Neural progenitor cell (in vitro differentiated cells): ENCODE data around the gene MYF5. TPM values are rescaled to one million over a fixed set of nuclear protein-coding genes. Genes with fewer than 3 reads are reported as not detected.

Source experiments
- DNase-seq: peaks from one replicate; pipeline ENCODE4 v3.0.0-alpha.2; 2016; ENCODE audit warnings: low spot score
- H2AFZ ChIP-seq: fragments of 200-600 bp; sonication (generic); replicated peaks from 2 replicates; pipeline ENCODE4 v1.6.1; 2016; ENCODE audit warnings: antibody characterized with exemption
- H3F3A ChIP-seq: fragments of 200-600 bp; sonication (generic); 2 replicates; pipeline ENCODE4 v1.6.1; 2016; ENCODE audit warnings: antibody characterized with exemption, low read depth
- H3K27ac ChIP-seq: fragments of 200-600 bp; sonication (generic); 2 replicates; pipeline ENCODE4 v1.5.1; 2016; ENCODE audit warnings: mild to moderate bottlenecking
- H3K27me3 ChIP-seq: fragments of 200-600 bp; sonication (generic); 2 replicates; pipeline ENCODE4 v1.6.1; 2016; ENCODE audit warnings: mild to moderate bottlenecking, moderate library complexity
- H3K36me3 ChIP-seq: fragments of 200-600 bp; sonication (generic); 2 replicates; pipeline ENCODE4 v1.5.1; 2016
- H3K4me1 ChIP-seq: fragments of 200-600 bp; sonication (generic); 2 replicates; pipeline ENCODE4 v1.6.1; 2016; ENCODE audit warnings: mixed run types
- H3K4me2 ChIP-seq: fragments of 200-600 bp; sonication (generic); 2 replicates; pipeline ENCODE4 v1.6.1; 2016
- H3K4me3 ChIP-seq: fragments of 200-600 bp; sonication (generic); 2 replicates; pipeline ENCODE4 v1.5.1; 2016
- H3K79me2 ChIP-seq: fragments of 200-600 bp; sonication (generic); 2 replicates; pipeline ENCODE4 v1.6.1; 2016; ENCODE audit warnings: low read depth
- H3K9ac ChIP-seq: fragments of 200-600 bp; sonication (generic); 2 replicates; pipeline ENCODE4 v1.6.1; 2016
- H3K9me3 ChIP-seq: fragments of 200-600 bp; sonication (generic); 2 replicates; pipeline ENCODE4 v1.5.1; 2016; ENCODE audit warnings: low read depth
- H4K20me1 ChIP-seq: fragments of 200-600 bp; sonication (generic); 2 replicates; pipeline ENCODE4 v1.6.1; 2016; ENCODE audit warnings: low read depth
- H3K27ac Mint-ChIP-seq: 3 replicates; pipeline ENCODE4 v1.8.0; 2021; ENCODE audit warnings: mixed read lengths
- H3K27me3 Mint-ChIP-seq: 2 replicates; pipeline ENCODE4 v1.8.0; 2022; ENCODE audit warnings: low read depth, mild to moderate bottlenecking, inconsistent platforms, moderate library complexity, mixed read lengths; ENCODE audit not compliant: insufficient read depth
- H3K36me3 Mint-ChIP-seq: 3 replicates; pipeline ENCODE4 v1.8.0; 2021; ENCODE audit warnings: mixed read lengths
- H3K4me1 Mint-ChIP-seq: 3 replicates; pipeline ENCODE4 v1.8.0; 2021; ENCODE audit warnings: mixed read lengths
- H3K4me3 Mint-ChIP-seq: 3 replicates; pipeline ENCODE4 v1.8.0; 2021; ENCODE audit warnings: mild to moderate bottlenecking, moderate library complexity, mixed read lengths
- H3K9me3 Mint-ChIP-seq: 3 replicates; pipeline ENCODE4 v1.8.0; 2020; ENCODE audit warnings: mixed read lengths
- EZH2 ChIP-seq: fragments of 200-600 bp; sonication (generic); IDR thresholded peaks from 2 replicates; pipeline ENCODE4 v1.6.1; 2017; ENCODE audit warnings: antibody characterized with exemption, mild to moderate bottlenecking, moderate library complexity
- EZH2phosphoT487 ChIP-seq: fragments of 200-600 bp; sonication (generic); IDR thresholded peaks from 2 replicates; pipeline ENCODE4 v1.6.1; 2017; ENCODE audit warnings: antibody characterized with exemption
- total RNA-seq: library from RNA; depleted of rRNA; stranded (reverse); fragments of >200 nt; gene quantifications from 2 replicates; pipeline ENCODE4 v1.2.3, GENCODE V29; 2015; ENCODE audit warnings: low replicate concordance
- TF ChIP-seq, protein P1 (sequence below): fragments of 200-600 bp; sonication (generic); IDR thresholded peaks from 2 replicates; pipeline ENCODE4 v1.5.1; 2017; ENCODE audit warnings: antibody characterized with exemption, mild to moderate bottlenecking

Gene MYF5
- total RNA-seq, 1 donor from 2014 or later = not detected

DNA sequence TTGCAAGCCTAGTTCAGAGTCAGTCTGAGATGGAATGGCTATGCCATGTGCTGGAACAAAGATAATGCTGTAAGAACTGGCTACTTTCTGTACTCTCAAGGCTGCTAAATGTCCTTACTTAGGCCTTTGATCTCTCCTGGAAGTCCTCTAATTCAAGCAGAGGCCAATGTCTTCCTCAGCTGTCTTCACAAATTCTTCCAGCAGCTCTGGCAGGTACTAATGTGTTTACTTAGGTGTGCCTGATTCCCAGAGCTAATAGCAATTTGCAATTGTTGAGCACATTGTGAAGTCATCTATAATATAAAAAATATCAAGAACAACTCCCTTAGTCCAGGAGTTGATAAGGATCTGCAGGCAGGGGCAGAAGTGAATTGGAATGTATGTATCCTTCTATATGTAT, 3.8 kb upstream of the MYF5 start:
- H3K9me3 ChIP-seq = no peaks in the 10 kb centered on the region
- peaks cover 7% of the 10 kb centered on the region for H3K9me3 Mint-ChIP-seq
- no peaks in the 10 kb centered on the region for H4K20me1 ChIP-seq
- H3K4me1 ChIP-seq = peaks cover 41% of the 10 kb centered on the region
- H3K27me3 Mint-ChIP-seq = peaks cover 36% of the 10 kb centered on the region
- no peak overlapping the region for H3K4me3 ChIP-seq
- no peak overlapping the region for H3K4me2 ChIP-seq
- H3K36me3 Mint-ChIP-seq = peaks cover 4% of the 10 kb centered on the region
- H3K4me3 Mint-ChIP-seq = no peak overlapping the region
- H3K9ac ChIP-seq = no peak overlapping the region
- H3F3A ChIP-seq = peaks cover 41% of the 10 kb centered on the region
- peaks cover 37% of the 10 kb centered on the region for H3K4me1 Mint-ChIP-seq
- H3K36me3 ChIP-seq = no peaks in the 10 kb centered on the region
- no peaks in the 10 kb centered on the region for H3K79me2 ChIP-seq
- no peak overlapping the region for H2AFZ ChIP-seq
- H3K27ac ChIP-seq = no peak overlapping the region
- no peak for DNase-seq
- peaks cover 83% of the 10 kb centered on the region for H3K27me3 ChIP-seq
- no peak overlapping the region for H3K27ac Mint-ChIP-seq
- TF ChIP-seq, protein P1, sequence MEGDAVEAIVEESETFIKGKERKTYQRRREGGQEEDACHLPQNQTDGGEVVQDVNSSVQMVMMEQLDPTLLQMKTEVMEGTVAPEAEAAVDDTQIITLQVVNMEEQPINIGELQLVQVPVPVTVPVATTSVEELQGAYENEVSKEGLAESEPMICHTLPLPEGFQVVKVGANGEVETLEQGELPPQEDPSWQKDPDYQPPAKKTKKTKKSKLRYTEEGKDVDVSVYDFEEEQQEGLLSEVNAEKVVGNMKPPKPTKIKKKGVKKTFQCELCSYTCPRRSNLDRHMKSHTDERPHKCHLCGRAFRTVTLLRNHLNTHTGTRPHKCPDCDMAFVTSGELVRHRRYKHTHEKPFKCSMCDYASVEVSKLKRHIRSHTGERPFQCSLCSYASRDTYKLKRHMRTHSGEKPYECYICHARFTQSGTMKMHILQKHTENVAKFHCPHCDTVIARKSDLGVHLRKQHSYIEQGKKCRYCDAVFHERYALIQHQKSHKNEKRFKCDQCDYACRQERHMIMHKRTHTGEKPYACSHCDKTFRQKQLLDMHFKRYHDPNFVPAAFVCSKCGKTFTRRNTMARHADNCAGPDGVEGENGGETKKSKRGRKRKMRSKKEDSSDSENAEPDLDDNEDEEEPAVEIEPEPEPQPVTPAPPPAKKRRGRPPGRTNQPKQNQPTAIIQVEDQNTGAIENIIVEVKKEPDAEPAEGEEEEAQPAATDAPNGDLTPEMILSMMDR = no peak
- TF ChIP-seq EZH2phosphoT487 (no peak), EZH2 (no peak)

DNA sequence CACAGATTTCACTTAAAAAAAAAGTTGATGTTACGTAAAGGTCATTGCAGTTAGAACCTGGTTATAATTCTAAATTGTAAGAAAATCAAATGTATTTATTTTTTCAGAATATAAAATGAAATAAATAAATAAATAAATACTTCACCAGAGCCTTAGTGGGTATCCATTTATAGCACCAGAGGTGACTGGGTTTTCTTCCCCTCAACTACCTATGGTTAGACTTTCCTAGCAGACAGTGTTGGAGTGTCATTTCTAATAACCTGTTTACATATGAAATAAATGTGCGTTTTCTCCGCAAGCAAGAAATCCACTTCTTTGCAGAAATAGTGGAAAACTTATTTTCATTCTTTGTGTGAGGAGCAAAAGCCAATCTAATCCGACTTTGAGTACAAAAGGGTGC, 3.3 kb upstream of the MYF5 start:
- H3K27me3 ChIP-seq = peaks cover 77% of the 10 kb centered on the region
- H3K4me1 ChIP-seq = peaks cover 40% of the 10 kb centered on the region
- peak overlapping the region; percentile 40 for H2AFZ ChIP-seq
- Mint-ChIP-seq H3K36me3 (peaks cover 4% of the 10 kb centered on the region), H3K4me1 (peaks cover 39% of the 10 kb centered on the region), H3K27ac (no peak overlapping the region), H3K4me3 (peak overlapping the region; percentile 16), H3K27me3 (peaks cover 33% of the 10 kb centered on the region), H3K9me3 (peaks cover 7% of the 10 kb centered on the region)
- H3F3A ChIP-seq = peaks cover 39% of the 10 kb centered on the region
- TF ChIP-seq EZH2 (no peak), EZH2phosphoT487 (no peak)
- TF ChIP-seq, protein P1 = no peak
- peak overlapping the region; percentile 37 for H3K4me3 ChIP-seq
- H3K36me3 ChIP-seq = no peaks in the 10 kb centered on the region
- peak overlapping the region; percentile 75 for H3K4me2 ChIP-seq
- no peak overlapping the region for H3K27ac ChIP-seq
- H3K9ac ChIP-seq = no peak overlapping the region
- H4K20me1 ChIP-seq = no peaks in the 10 kb centered on the region
- no peaks in the 10 kb centered on the region for H3K9me3 ChIP-seq
- H3K79me2 ChIP-seq = no peaks in the 10 kb centered on the region
- no peak for DNase-seq

DNA sequence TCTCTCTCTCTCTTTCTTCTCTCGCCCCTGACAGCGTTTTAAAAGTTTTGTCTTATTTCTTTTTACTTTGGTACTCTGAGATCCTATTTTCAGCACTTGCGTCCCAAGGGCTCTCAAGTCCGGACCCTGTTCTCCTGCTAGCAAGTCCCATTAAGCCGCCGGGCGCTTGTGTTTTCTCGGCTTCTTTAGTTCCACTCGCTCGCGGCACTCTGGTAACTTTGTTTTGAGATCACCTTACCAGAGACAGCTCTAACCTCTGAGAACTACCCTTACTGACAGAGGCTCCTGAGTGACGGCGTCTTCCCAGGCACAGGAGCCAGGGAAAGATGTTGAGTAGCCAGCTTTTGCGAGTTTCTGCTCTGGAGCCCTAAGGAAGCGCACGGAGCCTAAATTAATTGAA, 2.7 kb upstream of the MYF5 start:
- Mint-ChIP-seq H3K4me1 (peaks cover 33% of the 10 kb centered on the region), H3K36me3 (no peaks in the 10 kb centered on the region), H3K27ac (no peak overlapping the region), H3K27me3 (peaks cover 27% of the 10 kb centered on the region), H3K4me3 (peak overlapping the region; percentile 16), H3K9me3 (peaks cover 4% of the 10 kb centered on the region)
- H2AFZ ChIP-seq = peak overlapping the region; percentile 40
- TF ChIP-seq EZH2phosphoT487 (no peak), EZH2 (peak; percentile 28)
- H3K27ac ChIP-seq = no peak overlapping the region
- H3K4me1 ChIP-seq = peaks cover 34% of the 10 kb centered on the region
- H3K4me3 ChIP-seq = peak overlapping the region; percentile 37
- H3K36me3 ChIP-seq = no peaks in the 10 kb centered on the region
- no peaks in the 10 kb centered on the region for H3K9me3 ChIP-seq
- H3K4me2 ChIP-seq = peak overlapping the region; percentile 75
- no peaks in the 10 kb centered on the region for H3K79me2 ChIP-seq
- no peaks in the 10 kb centered on the region for H4K20me1 ChIP-seq
- H3K9ac ChIP-seq = no peak overlapping the region
- DNase-seq = peak; percentile 73
- peaks cover 39% of the 10 kb centered on the region for H3F3A ChIP-seq
- peaks cover 71% of the 10 kb centered on the region for H3K27me3 ChIP-seq

DNA sequence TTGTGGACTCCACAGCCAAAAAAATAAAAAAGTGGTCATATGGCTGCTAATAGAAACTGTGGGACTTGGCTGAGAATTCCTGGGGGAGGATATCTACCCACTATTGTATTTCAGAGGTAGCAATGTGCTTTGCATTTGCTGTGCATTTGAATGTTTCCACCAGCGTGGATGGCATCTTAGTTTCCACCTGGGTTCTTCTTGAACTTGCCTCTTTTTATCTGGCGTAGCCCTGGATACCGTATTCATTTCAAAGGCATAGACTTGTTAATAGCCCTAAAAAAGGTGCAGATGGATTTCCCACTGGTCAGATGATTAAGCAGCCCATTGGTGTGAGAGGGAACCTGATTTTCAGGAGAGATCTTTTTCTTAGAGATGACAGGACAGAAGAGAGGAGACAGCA, 1.9 kb upstream of the MYF5 start:
- Histone ChIP-seq H3K27ac (no peak overlapping the region), H3K27me3 (peaks cover 63% of the 10 kb centered on the region), H3K4me3 (peak overlapping the region; percentile 37), H4K20me1 (no peaks in the 10 kb centered on the region), H3K4me2 (peak overlapping the region; percentile 75), H3K79me2 (no peaks in the 10 kb centered on the region), H3K9ac (no peak overlapping the region), H2AFZ (no peak overlapping the region), H3K9me3 (no peaks in the 10 kb centered on the region), H3F3A (peaks cover 34% of the 10 kb centered on the region), H3K36me3 (no peaks in the 10 kb centered on the region), H3K4me1 (peaks cover 32% of the 10 kb centered on the region)
- Mint-ChIP-seq H3K36me3 (no peaks in the 10 kb centered on the region), H3K27ac (no peak overlapping the region), H3K4me1 (peaks cover 31% of the 10 kb centered on the region), H3K4me3 (no peak overlapping the region), H3K9me3 (peaks cover 4% of the 10 kb centered on the region), H3K27me3 (peaks cover 23% of the 10 kb centered on the region)
- DNase-seq = no peak
- TF ChIP-seq, protein P1 = no peak
- no peak for TF ChIP-seq EZH2phosphoT487
- TF ChIP-seq EZH2 = no peak
